Uterus (tissue), 4 donors: ENCODE measurements around the gene ABHD18. TPM values are rescaled to one million over a fixed set of nuclear protein-coding genes. Genes with fewer than 3 reads are reported as not detected.
"Not testable (repeated sequence)": the region's sequence is repeated elsewhere in the genome, so short reads cannot be mapped to it uniquely, and the experiment has no call there.

Experiments
- DNase-seq, 2 donors: peaks; one replicate each; pipeline ENCODE4 v3.0.0-alpha.2; 2019 to 2020
- H3K27ac ChIP-seq, 2 donors: fragments of 200-600 bp; sonication (generic); 1 replicate in 1 of 2; 2 replicates in 1 of 2; pipeline ENCODE4 v1.5.1; 2016 to 2018
- H3K27me3 ChIP-seq, 2 donors: fragments of 200-600 bp; sonication (generic); one replicate each; pipeline ENCODE4 v1.5.1; 2018 to 2019; ENCODE audit warnings: control low read depth in 1 of 2
- H3K36me3 ChIP-seq, 2 donors: fragments of 200-600 bp; sonication (generic); one replicate each; pipeline ENCODE4 v1.5.1; 2019; ENCODE audit warnings: control low read depth in 1 of 2
- H3K4me1 ChIP-seq, 2 donors: fragments of 200-600 bp; sonication (generic); one replicate each; pipeline ENCODE4 v1.5.1; 2018 to 2019; ENCODE audit warnings: control low read depth in 1 of 2
- H3K4me3 ChIP-seq, 2 donors: fragments of 200-600 bp; sonication (generic); 1 replicate in 1 of 2; 2 replicates in 1 of 2; pipeline ENCODE4 v1.5.1; 2018 to 2019; ENCODE audit warnings: mild to moderate bottlenecking in 1 of 2
- H3K9me3 ChIP-seq, 2 donors: fragments of 200-600 bp; sonication (generic); one replicate each; pipeline ENCODE4 v1.5.1; 2019; ENCODE audit warnings: control low read depth in 1 of 2
- CTCF ChIP-seq, 4 experiments: fragments of 200-600 bp in 2 of 4; fragments of 450-650 bp in 2 of 4; sonication (generic) in 2 of 4; IDR thresholded peaks; one replicate each; pipeline ENCODE4 v1.5.1; 2016 to 2019; ENCODE audit warnings: antibody characterized with exemption in 4 of 4, mild to moderate bottlenecking in 2 of 4, moderate library complexity in 1 of 4
- POLR2A ChIP-seq, 2 donors: fragments of 450-650 bp; IDR thresholded peaks; one replicate each; pipeline ENCODE4 v1.6.1; 2016; ENCODE audit warnings: antibody characterized with exemption in 2 of 2, mild to moderate bottlenecking in 1 of 2, moderate library complexity in 1 of 2
- intact Hi-C: fragments of 100-400 bp; cut with DNase I; formaldehyde crosslinking; loops from one replicate; pipeline ENCODE4 v1.15.1; 2023; ENCODE audit warnings: low total_unique reads
- total RNA-seq, 4 donors: library from RNA; depleted of rRNA in 3 of 4; stranded (reverse); fragments of >200 nt in 3 of 4; gene quantifications; one replicate each; pipeline versions ENCODE4 v1.1.0 to v1.2.4, GENCODE V29; 2014 to 2023
- donor health status: DM: yes; HTN: yes; CAD: no.

The ABHD18 gene
- total RNA-seq, 4 donors from 2014 or later, result 4.7 to 16.1 (median 12.5) TPM

- DNase-seq, result no peak
- no peak for TF ChIP-seq POLR2A (IDR thresholded peaks at IDR 0.05)
- TF ChIP-seq CTCF (IDR thresholded peaks at IDR 0.05), result no peak
- intact Hi-C loops, result no loop called here
- H3K9me3 ChIP-seq, result no peaks in the 10 kb centered on the region
- H3K36me3 ChIP-seq, result no peaks in the 10 kb centered on the region
- H3K4me3 ChIP-seq, result no peak overlapping the region
- H3K27me3 ChIP-seq, result no peaks in the 10 kb centered on the region
- no peaks in the 10 kb centered on the region for H3K4me1 ChIP-seq
- H3K27ac ChIP-seq, result no peak overlapping the region
Measured at GRCh38 chr4:128025319-128025718, 60.1 kb downstream of the ABHD18 start.

GRCh38 chr4:128029907-128030306 is 64.7 kb downstream of the ABHD18 start:
- Histone ChIP-seq H3K4me1 (no peaks in the 10 kb centered on the region), H3K4me3 (no peak overlapping the region), H3K36me3 (no peaks in the 10 kb centered on the region), H3K27ac (no peak overlapping the region), H3K9me3 (no peaks in the 10 kb centered on the region), H3K27me3 (no peaks in the 10 kb centered on the region)
- DNase-seq, result no peak
- no peak for TF ChIP-seq POLR2A (IDR thresholded peaks at IDR 0.05)
- TF ChIP-seq CTCF (IDR thresholded peaks at IDR 0.05), result no peak
- intact Hi-C loops, result no loop called here

- Histone ChIP-seq H3K9me3 (no peaks in the 10 kb centered on the region), H3K4me1 (no peaks in the 10 kb centered on the region), H3K4me3 (no peak overlapping the region), H3K27ac (no peak overlapping the region), H3K27me3 (no peaks in the 10 kb centered on the region), H3K36me3 (no peaks in the 10 kb centered on the region)
- intact Hi-C loops, result no loop called here
- TF ChIP-seq CTCF (IDR thresholded peaks at IDR 0.05), result no peak
- no peak for TF ChIP-seq POLR2A (IDR thresholded peaks at IDR 0.05)
- no peak for DNase-seq
Measured at GRCh38 chr4:128031756-128032384, 66.7 kb downstream of the ABHD18 start.

GRCh38 chr4:128039568-128039967 is 74.4 kb downstream of the ABHD18 start:
- no peaks in the 10 kb centered on the region for H3K4me1 ChIP-seq
- H3K36me3 ChIP-seq, result no peaks in the 10 kb centered on the region
- no peak for DNase-seq
- no peak overlapping the region for H3K4me3 ChIP-seq
- TF ChIP-seq POLR2A (IDR thresholded peaks at IDR 0.05) (no peak), CTCF (IDR thresholded peaks at IDR 0.05) (no peak)
- intact Hi-C loops, result no loop called here
- no peak overlapping the region for H3K27ac ChIP-seq
- no peaks in the 10 kb centered on the region for H3K9me3 ChIP-seq
- H3K27me3 ChIP-seq, result no peaks in the 10 kb centered on the region

- H3K4me1 ChIP-seq, intact Hi-C loops, H3K4me3 ChIP-seq, H3K9me3 ChIP-seq, DNase-seq, H3K27ac ChIP-seq, H3K27me3 ChIP-seq, H3K36me3 ChIP-seq: not testable (repeated sequence)
Measured at GRCh38 chr4:128047019-128047418, 81.8 kb downstream of the ABHD18 start.

- H3K27ac ChIP-seq, H3K9me3 ChIP-seq, intact Hi-C loops, H3K4me1 ChIP-seq, H3K4me3 ChIP-seq, DNase-seq, H3K36me3 ChIP-seq, H3K27me3 ChIP-seq: not testable (repeated sequence)
Measured at GRCh38 chr4:128047514-128047913, 82.3 kb downstream of the ABHD18 start.

- H3K9me3 ChIP-seq, H3K4me1 ChIP-seq, H3K27ac ChIP-seq, H3K36me3 ChIP-seq, intact Hi-C loops, H3K4me3 ChIP-seq, DNase-seq, H3K27me3 ChIP-seq: not testable (repeated sequence)
Measured at GRCh38 chr4:128051229-128051628, 86.0 kb downstream of the ABHD18 start.

- H3K4me1 ChIP-seq, DNase-seq, H3K27ac ChIP-seq, H3K4me3 ChIP-seq, intact Hi-C loops, H3K36me3 ChIP-seq, H3K27me3 ChIP-seq, H3K9me3 ChIP-seq: not testable (repeated sequence)
Measured at GRCh38 chr4:128054907-128055306, 89.7 kb downstream of the ABHD18 start.

GRCh38 chr4:128055441-128056206 is 90.4 kb downstream of the ABHD18 start:
- H3K27ac ChIP-seq, H3K36me3 ChIP-seq, DNase-seq, H3K4me3 ChIP-seq, intact Hi-C loops, H3K9me3 ChIP-seq, H3K4me1 ChIP-seq, H3K27me3 ChIP-seq: not testable (repeated sequence)
